HUES64 (cell line): Measurements from ENCODE around the gene ZNF414.

Experiments
- H3K27ac ChIP-seq: 2 replicates; pipeline ENCODE4 v1.7.0; 2013; ENCODE audit warnings: low read depth, low read length, inconsistent platforms
- H3K27me3 ChIP-seq: 2 replicates; pipeline ENCODE4 v1.6.1; 2013; ENCODE audit warnings: mild to moderate bottlenecking, low read length; ENCODE audit not compliant: insufficient read depth
- H3K36me3 ChIP-seq: 2 replicates; pipeline ENCODE4 v1.6.1; 2013; ENCODE audit warnings: mild to moderate bottlenecking, low read length; ENCODE audit not compliant: insufficient read depth
- H3K4me1 ChIP-seq: 2 replicates; pipeline ENCODE4 v1.6.1; 2013; ENCODE audit warnings: mild to moderate bottlenecking, low read length, moderate library complexity; ENCODE audit not compliant: insufficient read depth
- H3K4me3 ChIP-seq: 2 replicates; pipeline ENCODE4 v1.5.1; 2013; ENCODE audit warnings: mild to moderate bottlenecking, low read length, moderate library complexity
- H3K9ac ChIP-seq: 2 replicates; pipeline ENCODE4 v1.6.1; 2013; ENCODE audit warnings: mild to moderate bottlenecking, low read depth, low read length
- H3K9me3 ChIP-seq: 2 replicates; pipeline ENCODE4 v1.6.1; 2013; ENCODE audit warnings: low read depth, low read length; ENCODE audit not compliant: insufficient read depth
- WGBS: fragments of 150-250, 120-280 bp; methylation state at CpG from one replicate; pipeline ENCODE4 v1.1.7; 2013; ENCODE audit warnings: missing lambda C conversion rate; 5-methylcytosine and 5-hydroxymethylcytosine counted together

Gene ZNF414

GRCh38 chr19:8476524-8476923 lies 37.4 kb downstream of the ZNF414 start:
- peaks cover 92% of the 10 kb centered on the region for H3K36me3 ChIP-seq
- no peaks in the 10 kb centered on the region for H3K9me3 ChIP-seq
- WGBS: 93% methylated on average over 8 of the region's 8 CpGs
- no peaks in the 10 kb centered on the region for H3K4me1 ChIP-seq
- no peak overlapping the region for H3K27ac ChIP-seq
- no peak overlapping the region for H3K4me3 ChIP-seq
- H3K27me3 ChIP-seq: no peaks in the 10 kb centered on the region
- H3K9ac ChIP-seq: no peak overlapping the region

DNA sequence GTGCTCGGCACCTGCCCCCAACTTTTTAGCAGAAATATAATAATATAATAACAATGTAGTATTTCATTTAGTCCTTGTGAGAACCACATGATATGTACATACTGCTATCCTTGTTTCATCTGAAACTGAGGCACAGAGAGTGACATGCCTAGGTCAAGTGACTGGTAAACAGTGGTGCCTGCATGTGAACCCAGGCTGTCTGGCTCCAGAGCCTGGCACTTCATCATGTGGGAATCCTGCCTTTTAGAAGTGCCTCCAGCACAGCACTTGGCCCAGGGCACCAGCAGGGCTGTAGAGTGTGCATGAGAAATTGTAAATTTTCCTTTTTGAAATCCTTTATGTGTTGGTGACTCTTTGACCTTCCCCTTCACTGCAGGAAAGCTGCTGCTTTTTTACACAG lies 39.0 kb downstream of the ZNF414 start:
- WGBS: no CpG with 5 or more reads among the region's 1 CpG
- H3K36me3 ChIP-seq: peaks cover 94% of the 10 kb centered on the region
- no peaks in the 10 kb centered on the region for H3K9me3 ChIP-seq
- H3K27ac ChIP-seq: no peak overlapping the region
- no peak overlapping the region for H3K9ac ChIP-seq
- H3K4me3 ChIP-seq: no peak overlapping the region
- no peaks in the 10 kb centered on the region for H3K4me1 ChIP-seq
- H3K27me3 ChIP-seq: no peaks in the 10 kb centered on the region

DNA sequence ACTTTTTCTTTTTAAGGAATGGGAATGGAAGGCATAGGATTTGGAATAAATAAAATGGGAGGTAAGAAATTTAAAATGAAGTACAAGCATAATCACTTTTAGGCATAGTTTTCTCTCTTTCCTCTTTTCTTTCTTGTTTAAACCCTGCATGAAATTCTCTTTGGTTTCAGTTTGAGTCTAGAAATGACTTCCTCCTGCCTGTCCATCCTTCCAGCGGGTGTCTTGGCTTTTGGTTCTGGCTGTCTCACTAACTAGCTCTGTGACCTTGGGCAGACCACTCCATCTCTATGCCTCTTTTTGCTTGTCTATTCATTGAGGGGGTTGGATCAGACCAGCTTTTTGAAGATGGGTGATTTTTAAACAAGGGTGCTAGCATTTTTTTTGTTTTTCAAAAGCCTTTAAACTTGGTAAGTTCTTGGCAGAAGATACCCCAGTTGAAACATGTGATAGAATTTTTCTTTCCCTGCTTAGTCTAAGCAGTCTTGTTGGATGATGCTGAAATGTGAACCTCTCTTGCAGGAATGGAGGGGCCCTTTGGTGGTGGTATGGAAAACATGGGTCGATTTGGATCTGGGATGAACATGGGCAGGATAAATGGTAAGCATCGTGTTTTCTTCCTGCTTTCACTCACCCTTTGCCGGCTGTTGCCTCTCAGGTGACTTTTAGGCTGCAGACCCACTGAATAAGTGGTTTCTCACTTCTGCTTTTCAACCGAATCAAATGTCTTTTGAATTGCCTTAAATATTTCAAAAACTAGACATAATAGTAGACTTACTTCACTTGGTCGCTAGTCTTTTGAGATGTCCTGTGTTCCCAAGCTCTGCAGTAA lies 40.1 kb downstream of the ZNF414 start:
- Histone ChIP-seq H3K27me3 (no peaks in the 10 kb centered on the region), H3K9me3 (no peaks in the 10 kb centered on the region), H3K27ac (no peak overlapping the region), H3K9ac (no peak overlapping the region), H3K4me1 (no peaks in the 10 kb centered on the region), H3K4me3 (no peak overlapping the region), H3K36me3 (peaks cover 100% of the 10 kb centered on the region)
- 91% methylated on average over 6 of the region's 6 CpGs for WGBS

DNA sequence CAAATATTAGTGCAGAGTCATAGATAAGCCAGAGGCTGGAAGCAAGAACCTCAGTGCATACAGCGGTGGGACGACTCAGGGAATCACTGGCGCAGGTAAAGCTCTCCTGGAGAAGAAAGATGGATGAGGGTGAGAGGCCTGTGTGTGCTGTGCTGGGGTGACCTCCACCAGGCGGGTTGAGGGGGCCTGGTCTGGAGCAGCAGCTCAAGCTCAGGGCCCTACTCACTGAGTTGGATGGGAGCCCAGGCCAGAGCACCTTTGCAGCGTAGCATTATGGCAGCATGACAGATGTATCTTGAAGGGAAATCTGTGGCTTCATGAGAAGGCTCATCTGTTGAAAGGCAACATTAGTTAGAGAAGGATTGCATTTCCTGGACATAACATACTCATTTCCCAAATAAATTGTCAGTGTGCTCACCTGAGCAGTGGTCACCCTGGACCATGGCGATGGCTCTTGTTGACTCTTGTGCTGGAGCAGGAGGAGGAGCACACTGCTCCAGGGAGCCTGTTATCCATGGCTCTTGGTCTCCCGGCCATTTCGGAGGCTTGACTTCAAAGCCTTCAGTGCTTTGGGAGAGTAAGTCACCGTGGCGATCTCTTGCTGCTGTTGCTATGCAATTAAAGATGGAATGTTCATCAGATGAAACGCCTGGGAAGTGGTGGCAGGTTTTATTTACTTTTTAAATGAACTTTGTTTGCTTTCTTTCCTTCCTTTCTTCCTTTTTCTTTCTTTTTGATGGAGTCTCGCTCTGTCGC lies 44.2 kb downstream of the ZNF414 start:
- no peaks in the 10 kb centered on the region for H3K9me3 ChIP-seq
- H3K27me3 ChIP-seq: no peaks in the 10 kb centered on the region
- H3K4me3 ChIP-seq: no peak overlapping the region
- no peaks in the 10 kb centered on the region for H3K4me1 ChIP-seq
- H3K9ac ChIP-seq: no peak overlapping the region
- peaks cover 100% of the 10 kb centered on the region for H3K36me3 ChIP-seq
- WGBS: 95% methylated on average over 13 of the region's 13 CpGs
- no peak overlapping the region for H3K27ac ChIP-seq

DNA sequence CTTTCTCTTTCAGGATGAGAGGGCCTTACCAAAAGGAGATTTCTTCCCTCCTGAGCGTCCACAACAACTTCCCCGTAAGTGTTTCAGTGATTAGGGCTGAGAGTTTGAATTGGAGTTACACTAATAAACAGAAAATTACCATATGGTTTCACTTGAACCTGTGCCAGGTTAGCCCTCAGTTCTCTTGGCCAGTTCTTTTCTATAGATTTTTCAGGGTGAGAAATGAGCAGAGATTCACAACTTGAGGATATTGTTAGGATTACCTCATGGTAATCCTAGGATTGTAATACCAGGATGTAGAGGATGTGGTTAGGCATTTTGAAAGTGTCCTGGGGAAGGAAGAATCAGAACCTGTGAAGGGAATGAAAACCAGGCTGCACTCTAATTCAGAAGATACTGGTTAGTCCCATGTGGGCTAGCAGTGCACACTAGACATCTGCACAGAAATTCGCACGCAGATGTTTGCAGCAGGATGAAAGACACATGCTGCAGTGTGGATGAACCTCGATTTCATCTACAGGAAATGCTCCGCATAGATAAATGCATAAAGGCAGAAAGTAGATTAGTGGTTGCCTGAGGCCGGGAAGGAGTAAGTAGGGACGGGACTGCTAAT lies 45.1 kb downstream of the ZNF414 start:
- H3K9me3 ChIP-seq: no peaks in the 10 kb centered on the region
- H3K9ac ChIP-seq: no peak overlapping the region
- no peak overlapping the region for H3K27ac ChIP-seq
- 94% methylated on average over 6 of the region's 8 CpGs for whole genome bisulfite sequencing
- no peaks in the 10 kb centered on the region for H3K4me1 ChIP-seq
- no peaks in the 10 kb centered on the region for H3K27me3 ChIP-seq
- H3K36me3 ChIP-seq: peaks cover 100% of the 10 kb centered on the region
- H3K4me3 ChIP-seq: no peak overlapping the region

DNA sequence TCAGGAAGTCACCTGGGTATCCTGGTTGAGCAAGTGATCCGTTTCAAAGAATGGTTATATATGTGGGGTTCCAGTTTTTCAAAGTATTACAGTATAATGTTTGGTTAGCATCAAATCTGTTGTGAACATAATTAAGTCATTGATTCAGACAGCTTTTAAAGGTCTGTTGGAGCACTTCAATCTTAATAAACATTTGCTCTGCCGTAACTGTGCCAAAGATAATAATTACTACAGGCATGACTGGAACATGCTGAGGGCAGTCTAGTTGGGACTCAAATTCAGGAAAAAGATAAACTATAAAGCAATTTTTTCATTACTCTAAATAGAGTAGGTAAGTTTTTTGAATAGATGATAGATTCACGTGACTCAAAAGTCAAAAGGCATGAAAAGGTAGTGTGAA lies 45.8 kb downstream of the ZNF414 start:
- Histone ChIP-seq H3K27ac (no peak overlapping the region), H3K4me3 (no peak overlapping the region), H3K4me1 (no peaks in the 10 kb centered on the region), H3K9me3 (no peaks in the 10 kb centered on the region), H3K36me3 (peaks cover 100% of the 10 kb centered on the region), H3K27me3 (no peaks in the 10 kb centered on the region), H3K9ac (no peak overlapping the region)
- WGBS: 90% methylated on average over 3 of the region's 3 CpGs

DNA sequence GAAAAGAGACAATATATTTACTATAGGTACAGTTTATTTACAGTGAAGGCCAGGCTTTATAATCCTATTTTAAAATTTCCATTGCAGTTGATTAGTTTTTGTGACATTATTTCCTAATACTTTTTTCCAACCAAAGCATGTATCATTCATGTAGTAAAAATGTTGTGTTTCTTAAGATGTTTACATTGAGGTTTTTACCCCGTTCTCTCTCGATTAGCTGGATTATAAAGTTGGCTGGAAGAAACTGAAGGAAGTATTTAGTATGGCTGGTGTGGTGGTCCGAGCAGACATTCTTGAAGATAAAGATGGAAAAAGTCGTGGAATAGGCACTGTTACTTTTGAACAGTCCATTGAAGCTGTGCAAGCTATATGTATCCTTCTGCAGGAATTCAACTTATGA lies 47.9 kb downstream of the ZNF414 start:
- no peaks in the 10 kb centered on the region for H3K9me3 ChIP-seq
- no peak overlapping the region for H3K27ac ChIP-seq
- peaks cover 13% of the 10 kb centered on the region for H3K4me1 ChIP-seq
- no peak overlapping the region for H3K4me3 ChIP-seq
- peaks cover 97% of the 10 kb centered on the region for H3K36me3 ChIP-seq
- no peak overlapping the region for H3K9ac ChIP-seq
- no peaks in the 10 kb centered on the region for H3K27me3 ChIP-seq
- WGBS: 95% methylated on average over 4 of the region's 4 CpGs

DNA sequence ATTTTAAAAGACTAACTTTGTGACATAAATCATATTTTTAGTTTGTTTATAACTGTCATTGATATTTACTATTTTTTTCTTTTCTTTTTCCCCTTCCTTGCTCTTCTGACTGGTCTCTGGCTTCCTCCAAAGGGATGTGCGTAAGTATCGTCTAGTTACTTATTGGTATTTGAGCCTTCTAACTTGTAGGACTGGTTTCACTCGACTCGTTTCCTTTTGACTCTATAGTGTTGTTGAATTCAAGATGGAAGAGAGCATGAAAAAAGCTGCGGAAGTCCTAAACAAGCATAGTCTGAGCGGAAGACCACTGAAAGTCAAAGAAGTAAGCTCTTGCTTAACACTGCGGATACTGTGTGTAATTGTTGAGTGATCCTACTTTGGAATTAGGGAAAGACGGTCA lies 50.6 kb downstream of the ZNF414 start:
- Histone ChIP-seq H3K4me3 (no peak overlapping the region), H3K4me1 (peaks cover 39% of the 10 kb centered on the region), H3K9ac (no peak overlapping the region), H3K27ac (no peak overlapping the region), H3K36me3 (peaks cover 94% of the 10 kb centered on the region), H3K27me3 (no peaks in the 10 kb centered on the region), H3K9me3 (no peaks in the 10 kb centered on the region)
- WGBS: 95% methylated on average over 8 of the region's 8 CpGs

- H3K4me1 ChIP-seq: peaks cover 45% of the 10 kb centered on the region
- no peak overlapping the region for H3K9ac ChIP-seq
- 87% methylated on average over 5 of the region's 5 CpGs for WGBS
- H3K27me3 ChIP-seq: no peaks in the 10 kb centered on the region
- H3K4me3 ChIP-seq: no peak overlapping the region
- no peak overlapping the region for H3K27ac ChIP-seq
- H3K9me3 ChIP-seq: no peaks in the 10 kb centered on the region
- peaks cover 94% of the 10 kb centered on the region for H3K36me3 ChIP-seq
Measured at GRCh38 chr19:8462571-8462970, 51.4 kb downstream of the ZNF414 start.

DNA sequence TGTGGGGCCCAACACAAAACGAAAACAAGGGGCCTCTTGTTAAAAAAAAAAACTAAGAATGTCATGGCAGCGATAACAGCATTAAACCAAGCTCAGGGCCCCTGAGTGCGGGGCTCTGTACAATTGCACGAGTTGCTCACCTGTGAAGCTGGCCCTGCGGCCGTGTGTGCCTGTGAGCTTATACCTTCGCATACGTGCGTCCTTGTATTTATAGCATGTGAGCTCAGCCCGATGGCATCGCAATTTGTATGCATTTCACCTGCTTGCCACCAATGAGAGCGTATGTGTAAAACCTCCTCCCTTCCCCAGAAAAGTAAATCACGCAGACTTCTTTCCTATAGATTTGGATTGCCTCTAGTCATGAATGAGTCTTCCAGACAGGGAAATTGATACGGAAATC lies 52.1 kb downstream of the ZNF414 start:
- no peak overlapping the region for H3K9ac ChIP-seq
- no peaks in the 10 kb centered on the region for H3K9me3 ChIP-seq
- H3K4me1 ChIP-seq: peaks cover 52% of the 10 kb centered on the region
- H3K27me3 ChIP-seq: no peaks in the 10 kb centered on the region
- no peak overlapping the region for H3K4me3 ChIP-seq
- no peak overlapping the region; the same call in 1 of the 2 replicates for H3K27ac ChIP-seq
- peaks cover 94% of the 10 kb centered on the region for H3K36me3 ChIP-seq
- 97% methylated on average over 14 of the region's 14 CpGs for WGBS

- peaks cover 94% of the 10 kb centered on the region for H3K36me3 ChIP-seq
- no peak overlapping the region for H3K9ac ChIP-seq
- H3K4me1 ChIP-seq: peaks cover 57% of the 10 kb centered on the region
- no peak overlapping the region for H3K4me3 ChIP-seq
- no peaks in the 10 kb centered on the region for H3K9me3 ChIP-seq
- no peaks in the 10 kb centered on the region for H3K27me3 ChIP-seq
- no peak overlapping the region for H3K27ac ChIP-seq
- 87% methylated on average over 3 of the region's 4 CpGs for WGBS
Measured at GRCh38 chr19:8461376-8461775, 52.6 kb downstream of the ZNF414 start.
